ENCODE measurements around the gene PODN. TPM values are rescaled to one million over a fixed set of nuclear protein-coding genes. Genes with fewer than 3 reads are reported as not detected.

Gene PODN
- total RNA-seq, 4 donors from 2014 or later: 78.6 to 150 (median 113) TPM

DNA sequence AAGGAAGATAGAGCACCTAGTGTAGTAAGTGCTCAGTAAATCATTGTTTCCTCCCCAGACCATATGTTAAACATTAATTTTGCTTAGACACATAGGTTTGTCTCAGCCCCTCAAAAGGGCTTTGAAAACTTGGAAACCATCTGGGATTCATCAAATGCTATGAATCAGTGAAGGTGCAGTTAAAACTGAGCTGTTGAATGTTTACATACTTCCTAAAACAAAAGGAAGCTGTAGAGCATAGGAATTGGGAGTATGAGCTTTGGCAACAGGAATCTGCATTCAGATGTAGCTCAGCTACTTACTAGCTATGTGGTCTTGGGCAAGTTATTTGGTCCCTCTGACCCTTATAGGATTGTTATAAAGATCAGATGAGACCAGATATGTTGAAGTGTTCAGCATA is 18.7 kb upstream of the PODN start:
- Histone ChIP-seq H3K27me3 (no peaks in the 10 kb centered on the region), H3K36me3 (peaks cover 19 to 43% (median 34%) of the 10 kb centered on the region in 4 donors), H3K9me3 (no peaks in the 10 kb centered on the region), H3K27ac (replicated peaks in 1 of 4) (no peak overlapping the region), H3K4me3 (no peak overlapping the region), H3K4me1 (peaks cover 7 to 23% (median 17%) of the 10 kb centered on the region in 4 donors)
- TF ChIP-seq POLR2AphosphoS5 (IDR thresholded peaks at IDR 0.05) (no peak), CTCF (IDR thresholded peaks at IDR 0.05) (no peak), POLR2A (IDR thresholded peaks at IDR 0.05; ENCODE audit: low read depth) (no peak), EP300 (IDR thresholded peaks at IDR 0.05) (no peak)
- DNase-seq (ENCODE audit: extremely low spot score): no peak
- intact Hi-C loops (cut with DNase I): no loop called here

DNA sequence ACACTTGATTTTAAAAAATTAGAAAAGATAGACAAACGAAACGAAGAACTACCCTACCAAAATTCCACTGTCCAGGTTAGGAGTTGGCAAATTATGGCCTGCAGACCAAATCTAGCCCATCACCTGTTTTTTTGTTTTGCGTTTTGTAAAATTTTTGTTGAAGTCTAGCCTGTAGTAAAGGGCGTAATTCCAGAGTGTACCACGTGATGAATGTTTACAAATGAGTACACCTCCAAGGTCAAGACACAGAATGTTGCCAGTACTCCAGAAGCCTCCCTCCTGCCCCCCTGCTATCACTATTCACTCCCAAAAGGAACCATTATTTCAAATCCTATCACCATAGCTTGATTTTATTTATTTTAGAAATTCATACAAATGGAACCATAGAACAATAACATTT is 17.1 kb upstream of the PODN start:
- 83% methylated on average over 5 of the region's 5 CpGs for WGBS
- no peak overlapping the region for H3K27ac ChIP-seq (replicated peaks in 1 of 4)
- intact Hi-C loops (cut with DNase I): no loop called here
- H3K9me3 ChIP-seq: no peaks in the 10 kb centered on the region
- peaks cover 5 to 37% (median 21%) of the 10 kb centered on the region in 4 donors for H3K36me3 ChIP-seq
- DNase-seq (ENCODE audit: extremely low spot score): no peak
- no peak overlapping the region for H3K4me3 ChIP-seq
- TF ChIP-seq POLR2AphosphoS5 (IDR thresholded peaks at IDR 0.05) (no peak), POLR2A (IDR thresholded peaks at IDR 0.05; ENCODE audit: low read depth) (no peak), CTCF (IDR thresholded peaks at IDR 0.05) (no peak), EP300 (IDR thresholded peaks at IDR 0.05) (no peak)
- H3K4me1 ChIP-seq: peaks cover 19 to 40% (median 27%) of the 10 kb centered on the region in 4 donors
- H3K27me3 ChIP-seq: no peaks in the 10 kb centered on the region

- no peak for TF ChIP-seq POLR2AphosphoS5 (IDR thresholded peaks at IDR 0.05)
- no peak for TF ChIP-seq EP300 (IDR thresholded peaks at IDR 0.05)
- TF ChIP-seq POLR2A (IDR thresholded peaks at IDR 0.05; ENCODE audit: low read depth): no peak
- TF ChIP-seq CTCF (IDR thresholded peaks at IDR 0.05): no peak
- H3K9me3 ChIP-seq: no peaks in the 10 kb centered on the region
- H3K27ac ChIP-seq (replicated peaks in 1 of 4): peak overlapping the region in 1 of 4 donors; percentile 3
- H3K4me1 ChIP-seq: peaks cover 20 to 43% (median 31%) of the 10 kb centered on the region in 4 donors
- H3K36me3 ChIP-seq: peaks cover 8 to 44% (median 15%) of the 10 kb centered on the region in 4 donors
- H3K4me3 ChIP-seq: no peak overlapping the region
- intact Hi-C loops (cut with DNase I): no loop called here
- no peak for DNase-seq (ENCODE audit: extremely low spot score)
- 31% methylated on average over 2 of the region's 2 CpGs for WGBS
- H3K27me3 ChIP-seq: no peaks in the 10 kb centered on the region
These were observed 15.1 kb upstream of the PODN start for GRCh38 chr1:53046930-53047329.

DNA sequence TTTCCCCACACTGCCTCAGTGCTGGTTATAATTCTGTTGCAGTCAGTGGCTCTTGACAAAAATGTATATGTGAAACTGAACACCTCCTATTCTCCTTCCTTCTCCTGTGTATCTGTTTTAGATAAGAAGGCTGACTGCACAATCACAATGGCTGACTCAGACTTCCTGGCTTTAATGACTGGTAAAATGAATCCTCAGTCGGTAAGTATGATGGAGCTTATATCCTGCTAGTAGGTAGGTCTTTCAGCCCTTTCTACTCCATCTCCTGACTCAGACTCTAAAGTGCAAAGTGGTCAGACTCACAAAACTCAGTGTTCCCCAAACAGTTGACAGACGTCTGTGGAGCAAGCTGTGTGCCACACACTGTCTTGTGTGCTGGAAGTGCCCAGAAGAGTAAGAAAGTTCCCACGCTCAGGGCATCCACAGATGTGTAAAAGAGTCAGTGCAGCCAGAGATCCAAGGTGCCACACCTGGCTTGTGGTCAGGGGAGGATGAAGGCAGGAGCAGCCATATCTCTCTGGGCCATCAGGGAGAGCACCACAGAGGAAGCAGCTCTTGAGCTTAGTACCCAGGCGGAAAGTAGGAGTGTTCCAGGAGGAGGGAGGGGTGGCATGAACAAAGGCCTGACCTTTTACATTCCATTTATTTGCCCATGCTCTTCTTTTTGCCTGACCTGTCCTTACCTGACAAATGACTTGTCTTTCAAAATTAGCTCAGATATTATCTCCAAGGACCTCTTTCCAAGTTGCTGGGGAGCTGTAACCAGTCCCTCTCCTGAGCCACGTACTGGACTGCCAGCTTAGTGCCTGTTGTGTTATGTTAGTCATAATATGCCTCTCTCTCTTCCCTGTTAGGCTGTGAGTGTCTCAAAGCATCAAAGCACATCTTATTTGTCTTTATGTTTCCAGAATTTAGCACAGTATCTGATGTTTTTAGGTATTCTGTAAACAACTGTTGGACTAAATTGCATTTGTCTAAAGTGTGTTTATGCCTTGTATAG is 14.0 kb upstream of the PODN start:
- no peak overlapping the region for H3K27ac ChIP-seq (replicated peaks in 1 of 4)
- H3K36me3 ChIP-seq: peaks cover 8 to 50% (median 15%) of the 10 kb centered on the region in 4 donors
- 82% methylated on average over 4 of the region's 5 CpGs for WGBS
- H3K4me1 ChIP-seq: peaks cover 20 to 43% (median 31%) of the 10 kb centered on the region in 4 donors
- no peak for DNase-seq (ENCODE audit: extremely low spot score)
- H3K27me3 ChIP-seq: no peaks in the 10 kb centered on the region
- TF ChIP-seq POLR2A (IDR thresholded peaks at IDR 0.05; ENCODE audit: low read depth): no peak
- TF ChIP-seq POLR2AphosphoS5 (IDR thresholded peaks at IDR 0.05): no peak
- TF ChIP-seq EP300 (IDR thresholded peaks at IDR 0.05): no peak
- TF ChIP-seq CTCF (IDR thresholded peaks at IDR 0.05): no peak
- no peak overlapping the region for H3K4me3 ChIP-seq
- no peaks in the 10 kb centered on the region for H3K9me3 ChIP-seq
- intact Hi-C loops (cut with DNase I): no loop called here

Measured in esophagus muscularis mucosa (tissue), 4 donors.